ENCODE measurements around the gene CORO1C.

The CORO1C gene

DNA sequence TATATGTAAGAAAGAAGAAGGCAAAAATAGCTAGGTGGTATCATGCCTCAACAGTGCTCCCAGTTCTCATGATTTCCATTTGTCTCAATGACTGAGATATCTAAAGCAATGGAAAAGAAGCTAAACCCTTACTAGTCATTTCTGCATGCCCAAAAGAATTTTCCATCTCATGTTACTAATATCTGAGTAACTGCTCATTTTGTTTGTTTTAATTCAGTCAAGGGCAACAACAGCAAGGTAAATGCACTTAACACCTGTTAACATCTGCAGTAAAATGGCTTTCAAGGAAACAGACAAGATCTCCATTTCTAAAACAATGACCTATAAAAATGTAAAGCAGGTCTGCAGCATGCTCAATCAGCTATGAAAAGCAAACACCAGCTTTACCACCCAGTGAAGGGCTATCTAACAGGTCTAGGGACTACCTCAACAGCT lies 78.2 kb downstream of the CORO1C start:
- in situ Hi-C loops (cut with MboI; ENCODE audit: low sequenced_read_pairs, unreplicated experiment) = loop anchor here (25.0 kb wide), 2 partner anchors 309 to 434 kb away; partner anchors contain the start of genes ALKBH2 and UNG
- TF ChIP-seq, protein P1, sequence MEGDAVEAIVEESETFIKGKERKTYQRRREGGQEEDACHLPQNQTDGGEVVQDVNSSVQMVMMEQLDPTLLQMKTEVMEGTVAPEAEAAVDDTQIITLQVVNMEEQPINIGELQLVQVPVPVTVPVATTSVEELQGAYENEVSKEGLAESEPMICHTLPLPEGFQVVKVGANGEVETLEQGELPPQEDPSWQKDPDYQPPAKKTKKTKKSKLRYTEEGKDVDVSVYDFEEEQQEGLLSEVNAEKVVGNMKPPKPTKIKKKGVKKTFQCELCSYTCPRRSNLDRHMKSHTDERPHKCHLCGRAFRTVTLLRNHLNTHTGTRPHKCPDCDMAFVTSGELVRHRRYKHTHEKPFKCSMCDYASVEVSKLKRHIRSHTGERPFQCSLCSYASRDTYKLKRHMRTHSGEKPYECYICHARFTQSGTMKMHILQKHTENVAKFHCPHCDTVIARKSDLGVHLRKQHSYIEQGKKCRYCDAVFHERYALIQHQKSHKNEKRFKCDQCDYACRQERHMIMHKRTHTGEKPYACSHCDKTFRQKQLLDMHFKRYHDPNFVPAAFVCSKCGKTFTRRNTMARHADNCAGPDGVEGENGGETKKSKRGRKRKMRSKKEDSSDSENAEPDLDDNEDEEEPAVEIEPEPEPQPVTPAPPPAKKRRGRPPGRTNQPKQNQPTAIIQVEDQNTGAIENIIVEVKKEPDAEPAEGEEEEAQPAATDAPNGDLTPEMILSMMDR (IDR thresholded peaks at IDR 0.05; ENCODE audit: borderline replicate concordance, control extremely low read depth, extremely low read depth, insufficient read depth, missing control alignments) = no peak
- no peak for DNase-seq (ENCODE audit: low spot score)

- in situ Hi-C loops (cut with MboI; ENCODE audit: low sequenced_read_pairs, unreplicated experiment) = loop anchor here (25.0 kb wide), 2 partner anchors 312 to 437 kb away; partner anchors contain the start of genes ALKBH2 and UNG
- TF ChIP-seq, protein P1 (IDR thresholded peaks at IDR 0.05; ENCODE audit: borderline replicate concordance, control extremely low read depth, extremely low read depth, insufficient read depth, missing control alignments) = no peak
- DNase-seq (ENCODE audit: low spot score) = no peak
These were observed 81.2 kb downstream of the CORO1C start for GRCh38 chr12:108650083-108650482.

DNA sequence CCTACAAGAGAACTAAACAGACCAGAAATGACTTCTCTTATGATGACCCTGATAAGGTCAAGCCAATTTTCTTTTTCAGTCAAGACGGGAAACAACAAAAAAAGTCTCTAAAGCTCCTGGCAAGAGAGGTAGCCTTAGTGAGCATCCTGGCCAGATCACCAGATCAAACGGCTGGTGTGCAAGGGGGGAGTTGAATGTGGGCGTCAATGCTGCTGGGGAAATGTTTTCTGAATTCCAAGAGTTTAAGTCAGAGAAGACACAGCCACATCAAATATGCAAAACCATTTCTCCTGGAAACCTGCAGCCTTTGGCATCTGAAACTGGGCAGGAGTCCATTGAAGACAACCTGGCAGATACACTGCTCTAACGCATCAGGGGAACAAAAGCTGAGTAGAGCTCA lies 81.6 kb downstream of the CORO1C start:
- in situ Hi-C loops (cut with MboI; ENCODE audit: low sequenced_read_pairs, unreplicated experiment) = loop anchor here (25.0 kb wide), 2 partner anchors 313 to 438 kb away; partner anchors contain the start of genes ALKBH2 and UNG
- TF ChIP-seq, protein P1 (IDR thresholded peaks at IDR 0.05; ENCODE audit: borderline replicate concordance, control extremely low read depth, extremely low read depth, insufficient read depth, missing control alignments) = no peak
- no peak for DNase-seq (ENCODE audit: low spot score)

- TF ChIP-seq, protein P1 (IDR thresholded peaks at IDR 0.05; ENCODE audit: borderline replicate concordance, control extremely low read depth, extremely low read depth, insufficient read depth, missing control alignments) = no peak
- DNase-seq (ENCODE audit: low spot score) = no peak
- in situ Hi-C loops (cut with MboI; ENCODE audit: low sequenced_read_pairs, unreplicated experiment) = no loop called here
These were observed 82.2 kb downstream of the CORO1C start for GRCh38 chr12:108649126-108649525.

GRCh38 chr12:108648371-108648770 lies 82.9 kb downstream of the CORO1C start:
- TF ChIP-seq, protein P1 (IDR thresholded peaks at IDR 0.05; ENCODE audit: borderline replicate concordance, control extremely low read depth, extremely low read depth, insufficient read depth, missing control alignments) = no peak
- no peak for DNase-seq (ENCODE audit: low spot score)
- in situ Hi-C loops (cut with MboI; ENCODE audit: low sequenced_read_pairs, unreplicated experiment) = no loop called here

DNA sequence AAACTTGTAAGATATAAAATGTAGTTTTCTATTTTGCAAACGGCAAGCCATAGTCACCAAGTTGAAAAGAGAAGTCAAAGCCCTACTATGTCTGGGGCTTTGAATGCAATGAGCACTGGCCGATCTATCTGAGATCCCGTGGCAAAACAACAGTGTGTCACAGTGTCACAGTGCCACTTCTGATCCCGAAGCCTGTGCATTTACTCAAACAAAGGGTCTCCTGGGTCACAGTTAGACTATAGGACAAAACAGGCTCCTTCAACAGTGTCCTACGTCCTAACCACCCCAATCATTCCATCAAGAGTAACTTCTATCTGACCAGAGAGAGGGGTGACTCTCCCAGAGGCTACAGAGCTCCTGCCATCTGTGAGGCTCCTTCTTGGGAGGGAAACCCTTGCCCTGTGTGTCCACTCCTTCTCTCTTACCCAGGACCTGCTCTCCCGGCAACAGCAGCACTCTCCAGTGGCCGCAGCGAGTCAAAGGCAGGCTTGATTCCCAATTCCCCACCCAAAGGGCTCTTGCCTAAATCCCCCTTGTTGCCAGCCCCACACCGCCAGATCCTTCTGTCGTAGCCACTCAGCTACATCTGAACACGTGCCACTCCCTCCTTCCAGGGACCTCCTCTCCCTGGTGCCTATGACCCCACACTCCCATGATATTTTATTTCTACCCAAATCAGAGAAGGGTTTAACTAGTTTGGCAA lies 83.6 kb downstream of the CORO1C start:
- in situ Hi-C loops (cut with MboI; ENCODE audit: low sequenced_read_pairs, unreplicated experiment) = no loop called here

More for the DNA sequence above, 83.6 kb downstream of the CORO1C start:
- TF ChIP-seq, protein P1 (IDR thresholded peaks at IDR 0.05; ENCODE audit: borderline replicate concordance, control extremely low read depth, extremely low read depth, insufficient read depth, missing control alignments) = no peak
- DNase-seq (ENCODE audit: low spot score) = no peak

Measured in GM13976 (cell line).